B cell (primary cell): ENCODE data around the gene DAB2IP.

Experiments used
- CTCF ChIP-seq: fragments of 200-600 bp; IDR thresholded peaks from one replicate; pipeline ENCODE4 v1.8.0; 2022; ENCODE audit warnings: antibody characterized with exemption, mild to moderate bottlenecking
- EZH2 ChIP-seq: IDR thresholded peaks from 2 replicates; pipeline ENCODE4 v1.6.1; 2012; ENCODE audit warnings: borderline replicate concordance, low read depth, mild to moderate bottlenecking, moderate library complexity, low read length; ENCODE audit not compliant: insufficient read depth, poor library complexity, severe bottlenecking

- TF ChIP-seq CTCF: no peak
- no peak for TF ChIP-seq EZH2
Measured at GRCh38 chr9:121694001-121694400, 42.6 kb downstream of the DAB2IP start.
